ENCODE measurements around the gene GJB4.

- TF ChIP-seq EZH2 (IDR thresholded peaks at IDR 0.05) (no peak), POLR2AphosphoS5 (IDR thresholded peaks at IDR 0.05; ENCODE audit: borderline replicate concordance, low read depth, low read length) (no peak)
Observed at GRCh38 chr1:34746101-34746500, 13.4 kb upstream of the GJB4 start.
